HG02981 (cell line): ENCODE measurements around the gene DBF4.
"Not testable (repeated sequence)": the region's sequence is repeated elsewhere in the genome, so short reads cannot be mapped to it uniquely, and the experiment has no call there.

Experiments
- ATAC-seq: cut with Tn5 transposase; IDR thresholded peaks from one replicate; pipeline ENCODE4 v1.9.1; 2021; ENCODE audit warnings: mild to moderate bottlenecking, moderate library complexity; ENCODE audit not compliant: unreplicated experiment

Gene DBF4

DNA sequence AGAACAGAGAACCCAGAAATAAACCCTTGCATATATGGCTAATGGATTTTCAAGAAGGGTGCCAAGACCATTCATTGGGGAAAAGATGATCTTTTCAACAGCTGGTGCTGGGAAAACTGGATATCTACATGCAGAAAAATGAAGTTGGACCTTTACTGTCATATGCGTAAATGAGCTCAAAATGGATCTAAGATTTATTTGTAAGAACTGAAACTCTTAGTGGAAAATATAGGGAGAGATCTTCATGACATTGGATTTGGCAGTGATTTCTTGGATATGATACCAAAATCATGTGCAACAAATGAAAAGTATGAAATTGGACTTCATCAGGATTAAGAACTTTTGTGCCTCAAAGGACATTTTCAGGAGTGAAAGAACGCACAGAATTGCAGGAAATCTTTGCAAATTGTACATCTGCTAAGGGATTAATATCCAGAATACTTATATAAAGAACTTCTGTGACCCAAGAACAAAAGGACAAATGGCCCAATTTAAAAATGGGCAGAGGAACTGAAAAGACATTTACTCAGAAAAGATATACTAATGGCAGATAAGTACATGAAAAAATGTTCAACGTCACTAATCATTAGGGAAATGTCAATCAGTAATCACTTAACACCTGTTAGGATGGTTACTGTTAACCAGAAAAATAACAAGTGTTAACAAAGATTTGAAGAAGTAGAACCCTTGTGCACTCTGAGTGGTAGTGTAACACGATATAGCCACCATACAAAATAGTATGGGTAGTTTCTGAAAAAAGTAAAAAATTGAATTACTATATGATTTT, 6.1 kb downstream of the DBF4 start:
- no peak for ATAC-seq

DNA sequence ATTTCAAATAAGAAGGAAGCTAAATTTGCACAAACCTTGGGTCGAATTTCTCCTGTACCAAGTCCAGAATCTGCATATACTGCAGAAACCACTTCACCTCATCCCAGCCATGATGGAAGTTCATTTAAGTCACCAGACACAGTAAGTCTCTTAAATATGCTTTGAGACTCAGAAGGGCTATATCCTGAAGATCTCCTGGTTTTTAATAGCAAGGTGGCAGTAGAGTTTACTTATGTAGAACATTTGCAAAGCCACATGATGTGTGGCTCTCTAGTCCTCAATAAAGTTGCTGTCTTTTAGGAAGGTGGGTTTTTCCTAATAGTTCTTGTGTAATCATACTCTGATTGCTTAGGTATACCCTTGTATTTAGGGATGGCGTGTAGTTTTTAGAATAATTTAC, 8.7 kb downstream of the DBF4 start:
- no peak for ATAC-seq

DNA sequence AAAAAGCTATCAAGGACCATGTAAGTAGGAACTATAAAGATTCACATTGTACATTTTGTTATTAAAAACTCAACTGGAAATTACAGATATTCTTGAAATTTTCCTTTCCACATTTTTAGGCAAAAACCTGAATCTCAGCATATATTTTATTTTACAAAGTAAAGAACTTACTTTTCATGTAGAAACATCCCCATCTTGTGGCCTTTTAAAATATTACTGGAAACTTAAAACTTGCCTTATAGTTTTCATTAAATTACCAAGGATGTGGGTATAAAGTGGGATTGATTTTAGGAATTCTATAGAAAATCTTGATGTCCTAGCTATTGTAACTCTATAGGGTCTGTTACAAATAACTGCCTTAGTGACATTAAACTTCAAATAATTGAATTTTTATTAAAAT, 10.6 kb downstream of the DBF4 start:
- no peak for ATAC-seq

DNA sequence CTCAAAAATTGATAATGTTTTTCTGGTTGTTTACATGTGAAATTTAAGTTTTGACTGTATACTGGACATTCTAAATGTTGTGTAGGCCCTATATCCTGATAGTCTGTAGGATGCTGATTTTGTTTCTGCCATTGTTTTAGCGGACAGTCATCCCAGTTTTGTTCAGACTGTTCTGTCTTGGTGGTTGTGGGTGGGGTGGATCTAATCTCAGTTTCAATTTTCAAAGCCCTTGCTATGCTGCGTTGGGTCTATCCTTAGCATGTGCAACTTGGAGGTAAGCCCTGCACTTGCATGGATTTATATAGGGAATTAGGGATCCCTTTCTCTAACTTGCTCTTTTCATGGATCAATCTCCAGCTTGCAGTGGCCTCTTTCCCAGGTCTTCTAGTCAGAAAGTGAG, 19.1 kb downstream of the DBF4 start:
- ATAC-seq, result no peak

DNA sequence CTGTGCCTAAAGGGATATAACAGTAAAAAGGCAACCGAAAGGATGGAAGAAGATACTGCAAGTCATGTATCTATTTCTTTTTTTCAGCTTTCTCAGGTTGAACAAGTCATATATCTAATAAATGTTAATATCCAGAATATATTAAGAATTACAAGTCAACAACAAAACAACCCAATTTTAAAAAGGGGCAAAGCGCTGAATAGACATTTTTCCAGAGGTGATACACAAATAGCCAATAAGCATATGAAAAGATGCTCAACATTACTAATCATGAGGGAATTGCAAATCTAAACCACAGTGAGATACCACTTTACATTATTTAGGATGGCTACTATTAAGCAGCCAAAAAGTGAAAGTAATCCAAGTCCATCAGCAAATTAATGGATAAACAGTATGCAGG, 23.0 kb downstream of the DBF4 start:
- ATAC-seq, result no peak

DNA sequence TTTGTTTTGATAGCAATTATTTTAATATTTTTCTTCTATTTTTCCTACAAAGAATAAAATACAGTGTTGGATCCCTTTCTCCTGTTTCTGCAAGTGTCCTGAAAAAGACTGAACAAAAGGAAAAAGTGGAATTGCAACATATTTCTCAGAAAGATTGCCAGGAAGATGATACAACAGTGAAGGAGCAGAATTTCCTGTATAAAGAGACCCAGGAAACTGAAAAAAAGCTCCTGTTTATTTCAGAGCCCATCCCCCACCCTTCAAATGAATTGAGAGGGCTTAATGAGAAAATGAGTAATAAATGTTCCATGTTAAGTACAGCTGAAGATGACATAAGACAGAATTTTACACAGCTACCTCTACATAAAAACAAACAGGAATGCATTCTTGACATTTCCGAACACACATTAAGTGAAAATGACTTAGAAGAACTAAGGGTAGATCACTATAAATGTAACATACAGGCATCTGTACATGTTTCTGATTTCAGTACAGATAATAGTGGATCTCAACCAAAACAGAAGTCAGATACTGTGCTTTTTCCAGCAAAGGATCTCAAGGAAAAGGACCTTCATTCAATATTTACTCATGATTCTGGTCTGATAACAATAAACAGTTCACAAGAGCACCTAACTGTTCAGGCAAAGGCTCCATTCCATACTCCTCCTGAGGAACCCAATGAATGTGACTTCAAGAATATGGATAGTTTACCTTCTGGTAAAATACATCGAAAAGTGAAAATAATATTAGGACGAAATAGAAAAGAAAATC, 31.0 kb downstream of the DBF4 start:
- ATAC-seq, result not testable (repeated sequence)

DNA sequence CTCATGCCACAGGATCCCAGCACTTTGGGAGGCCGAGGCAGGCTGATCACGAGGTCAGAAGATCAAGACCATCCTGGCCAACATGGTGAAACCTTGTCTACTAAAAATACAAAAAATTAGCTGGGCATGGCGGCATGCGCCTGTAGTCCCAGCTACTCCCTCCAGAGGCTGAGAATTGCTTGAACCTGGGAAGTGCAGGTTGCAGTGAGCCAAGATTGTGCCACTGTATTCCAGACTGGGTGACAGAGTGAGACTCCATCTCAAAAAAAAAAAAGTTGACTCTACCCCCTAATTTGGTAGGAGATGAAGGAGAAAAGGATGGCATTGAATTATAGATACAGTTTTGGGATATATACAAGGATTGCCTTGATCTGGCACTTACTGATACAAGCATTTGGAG, 32.5 kb downstream of the DBF4 start:
- ATAC-seq, result not testable (repeated sequence)

DNA sequence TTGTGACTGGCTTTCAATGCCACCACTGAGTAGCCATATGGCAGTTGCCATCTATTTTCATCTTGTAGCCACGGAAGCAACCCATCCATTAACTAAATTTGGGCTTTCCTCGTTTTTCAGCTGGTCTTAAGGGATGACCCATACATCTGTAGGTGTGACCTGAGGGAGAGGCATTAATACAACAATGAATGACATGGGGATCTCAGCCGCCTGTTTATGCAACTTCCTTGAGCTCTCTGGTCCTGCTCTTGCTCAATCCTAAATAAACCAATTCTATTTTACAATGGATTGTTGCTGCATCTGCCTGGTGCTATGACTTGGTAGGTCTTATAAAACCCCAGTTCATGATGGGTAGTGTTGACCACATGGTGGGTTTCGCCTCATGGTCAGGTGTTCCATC, 35.8 kb downstream of the DBF4 start:
- ATAC-seq, result no peak

DNA sequence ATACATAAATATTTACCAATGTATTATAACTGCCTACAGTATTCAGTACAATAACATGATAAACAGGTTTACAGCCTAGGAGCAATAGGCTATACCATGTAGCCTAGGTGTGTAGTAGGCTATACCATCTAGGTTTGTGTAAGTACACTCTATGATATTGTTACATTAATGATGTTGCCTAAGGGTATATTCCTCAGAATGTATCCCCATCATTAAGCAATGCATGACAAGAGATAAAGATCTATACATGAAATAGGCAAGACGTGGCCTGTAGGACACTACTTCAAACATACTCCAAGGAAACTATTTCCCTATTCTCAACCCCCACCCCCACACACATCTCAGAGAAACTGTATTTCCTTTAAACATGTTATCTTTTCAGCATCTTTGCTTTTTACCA, 42.4 kb downstream of the DBF4 start:
- no peak for ATAC-seq

DNA sequence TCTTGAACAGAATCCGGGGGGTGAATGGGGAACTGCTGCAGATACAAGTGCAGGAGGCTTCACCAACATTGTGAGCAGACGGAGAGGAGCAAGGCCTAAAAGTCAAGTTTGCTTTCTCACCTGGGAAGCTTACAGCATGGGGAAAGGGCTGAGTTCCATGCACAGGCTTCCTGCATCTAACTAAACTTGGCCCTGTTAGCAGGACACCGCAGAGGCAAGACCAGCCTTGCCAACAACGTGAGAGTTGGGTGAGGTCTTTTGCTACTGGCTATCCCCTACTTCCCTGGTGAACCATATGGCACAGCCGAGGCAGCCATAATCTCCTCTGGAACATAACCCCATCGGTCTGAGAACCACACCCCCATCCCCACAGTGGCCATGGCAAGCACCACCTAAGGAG, 43.6 kb downstream of the DBF4 start:
- no peak for ATAC-seq

DNA sequence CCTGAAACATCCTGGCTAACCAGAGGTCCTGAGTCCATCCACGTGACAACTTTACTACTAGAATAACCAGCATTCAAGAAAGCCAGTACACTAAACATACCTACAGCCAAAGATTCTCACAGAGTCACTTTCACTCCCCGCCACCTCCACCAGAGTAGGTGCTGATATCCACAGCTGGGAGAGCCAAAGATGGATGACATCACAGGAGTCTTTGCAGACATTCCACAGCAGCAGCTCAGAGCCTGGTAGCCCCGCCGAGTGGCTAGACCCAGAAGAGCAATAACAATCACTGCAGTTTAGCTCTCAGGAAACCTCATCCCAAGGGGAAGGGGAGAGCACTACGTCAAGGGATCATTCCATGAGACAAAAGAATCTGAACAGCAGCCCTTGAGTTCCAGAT, 44.3 kb downstream of the DBF4 start:
- ATAC-seq, result no peak

DNA sequence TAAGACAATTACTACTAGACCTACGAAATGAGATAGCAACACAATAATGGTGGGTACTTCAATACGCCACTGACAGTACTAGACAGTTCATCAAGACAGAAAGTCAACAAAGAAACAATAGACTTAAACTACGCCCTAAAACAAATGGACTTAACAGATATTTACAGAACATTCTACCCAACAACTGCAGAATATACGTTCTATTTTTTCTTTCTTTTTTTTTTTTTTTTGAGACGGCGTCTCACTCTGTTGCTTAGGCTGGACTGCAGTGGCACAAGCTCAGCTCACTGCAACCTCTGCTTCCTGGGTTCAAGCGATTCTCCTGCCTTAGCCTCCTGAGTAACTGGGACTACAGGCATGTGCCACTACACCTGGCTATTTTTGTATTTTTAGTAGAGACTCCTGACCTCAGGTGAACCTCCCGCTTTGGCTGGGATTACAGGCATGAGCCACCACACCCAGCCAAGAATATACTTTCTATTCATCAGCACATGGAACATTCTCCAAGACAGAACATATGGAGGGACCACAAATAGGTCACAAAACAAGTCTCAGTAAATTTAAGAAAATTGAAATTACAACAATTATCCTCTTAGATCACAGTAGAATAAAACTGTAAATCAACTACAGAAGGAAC, 46.6 kb downstream of the DBF4 start:
- not testable (repeated sequence) for ATAC-seq

DNA sequence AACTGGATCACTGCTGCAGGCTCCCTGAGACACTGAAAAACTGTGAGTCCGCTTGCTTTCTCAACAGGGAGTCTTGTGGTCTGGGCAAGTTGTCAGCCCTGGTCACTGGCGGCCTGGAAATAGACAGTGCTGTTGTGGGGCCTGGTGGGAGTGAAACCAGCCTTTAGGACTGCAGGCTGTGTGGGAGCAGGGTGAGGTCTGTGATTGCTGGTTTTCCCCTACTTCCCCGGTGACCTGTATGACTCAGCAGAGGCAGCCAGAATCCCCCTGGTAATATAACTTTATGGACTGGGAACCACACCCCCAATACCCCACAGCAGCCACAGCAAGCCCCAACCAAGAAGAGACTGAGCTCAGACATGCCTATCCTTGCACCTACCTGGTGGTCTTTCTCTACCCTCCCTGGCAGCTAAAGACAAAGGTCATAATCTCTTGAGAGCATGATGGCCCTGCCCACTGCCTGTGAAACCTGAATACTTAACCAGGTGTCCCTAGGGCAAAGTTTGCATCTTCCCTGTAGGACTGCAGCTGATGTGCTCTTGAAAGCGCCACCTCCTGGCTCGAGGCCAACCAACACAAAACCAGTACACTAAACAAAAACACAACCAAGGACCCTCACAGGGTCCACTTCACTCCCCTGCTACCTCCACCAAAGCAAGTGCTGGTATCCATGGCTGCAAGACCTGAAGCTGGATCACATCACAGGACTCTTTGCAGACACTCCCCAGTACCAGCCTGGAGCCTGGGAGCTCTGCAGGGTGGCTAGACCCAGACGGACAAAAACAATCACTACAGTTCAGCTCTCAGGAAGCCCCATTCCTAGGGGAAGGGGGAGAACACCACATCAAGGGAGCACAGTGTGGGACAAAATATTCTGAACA, 50.5 kb downstream of the DBF4 start:
- ATAC-seq, result peak; percentile 98

DNA sequence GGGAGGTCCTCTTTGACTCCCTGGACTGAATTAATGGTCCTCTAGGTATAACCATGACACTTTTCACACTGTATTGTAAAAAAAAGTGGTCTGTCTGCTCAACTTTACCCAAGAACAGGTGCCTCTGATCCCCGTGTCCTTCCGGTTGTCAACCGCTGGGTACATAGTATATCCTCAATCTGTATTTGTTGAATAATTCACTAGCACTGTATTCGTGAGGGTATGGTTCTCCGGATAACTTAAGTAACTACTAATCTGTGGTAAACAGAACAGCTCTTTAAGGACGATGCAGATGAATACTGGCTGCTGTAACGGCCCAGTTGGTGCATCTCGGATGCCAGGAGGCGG, 57.3 kb downstream of the DBF4 start:
- ATAC-seq, result peak; percentile 29

DNA sequence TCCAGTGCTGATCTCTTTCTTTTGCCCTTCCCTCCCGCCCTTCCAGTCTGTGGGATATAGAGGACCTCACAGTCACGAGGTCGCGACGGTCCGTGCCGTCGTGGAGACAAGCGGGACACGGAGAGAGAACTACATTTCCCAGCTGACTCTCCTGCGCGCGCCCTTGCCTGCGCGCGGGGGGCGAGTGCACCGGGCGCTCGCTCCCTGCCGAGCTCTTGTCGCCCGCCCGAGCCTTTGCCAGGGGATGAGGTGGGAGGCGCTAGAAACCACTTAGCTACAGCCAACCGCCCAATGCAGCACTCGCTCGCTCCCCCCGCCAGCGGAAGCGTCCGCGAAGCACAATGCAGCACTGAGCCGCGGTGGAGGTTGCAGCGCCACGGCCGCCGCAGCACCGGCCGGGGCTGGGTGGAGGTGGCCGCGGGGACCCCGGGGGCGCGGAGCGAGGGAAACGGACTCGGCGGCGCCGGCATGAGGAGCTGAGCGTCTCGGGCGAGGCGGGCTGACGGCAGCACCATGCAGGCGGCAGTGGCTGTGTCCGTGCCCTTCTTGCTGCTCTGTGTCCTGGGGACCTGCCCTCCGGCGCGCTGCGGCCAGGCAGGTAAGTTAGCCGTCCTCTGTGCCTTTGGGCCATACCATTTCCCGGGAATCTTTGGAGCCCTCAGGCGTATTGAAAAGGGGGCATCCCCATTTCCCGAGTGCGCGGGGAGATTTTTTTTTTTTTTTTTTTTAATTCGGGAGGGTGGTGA, 57.8 kb downstream of the DBF4 start, which contains the start of gene ADAM22:
ADAM22 (plus strand) TSS at position 299 of the 746 bp plus-strand sequence; CDS start at position 514, 215 bp downstream.
- peak; percentile 96 for ATAC-seq

DNA sequence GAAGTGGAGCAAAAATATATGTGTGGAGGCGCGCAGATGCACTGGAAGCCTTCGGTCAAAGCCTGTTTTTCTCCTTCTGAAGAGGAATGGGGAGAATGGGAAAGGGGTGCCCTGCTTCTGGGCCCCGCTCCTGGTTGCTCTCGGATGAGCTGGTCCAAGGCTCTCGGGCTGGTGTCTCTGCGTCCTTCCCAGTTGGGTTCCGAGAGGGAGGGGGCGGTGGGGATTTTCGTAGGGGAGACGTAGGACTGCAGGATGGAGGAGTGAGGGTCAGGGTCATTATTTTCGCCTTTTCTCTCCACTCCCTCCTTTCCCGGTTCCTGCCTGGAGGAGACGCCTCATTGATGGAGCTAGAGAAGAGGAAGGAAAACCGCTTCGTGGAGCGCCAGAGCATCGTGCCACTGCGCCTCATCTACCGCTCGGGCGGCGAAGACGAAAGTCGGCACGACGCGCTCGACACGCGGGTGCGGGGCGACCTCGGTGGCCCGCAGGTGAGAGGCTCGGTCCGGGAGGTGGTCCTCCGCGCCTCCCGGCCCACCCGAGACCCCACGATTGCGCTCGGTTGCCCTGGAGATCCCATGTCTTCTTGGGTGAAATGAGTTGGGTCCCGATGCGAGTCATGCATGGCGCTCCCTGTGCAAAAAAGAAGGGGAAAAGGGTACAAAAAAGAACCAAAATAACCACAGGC, 58.5 kb downstream of the DBF4 start:
- ATAC-seq, result no peak

DNA sequence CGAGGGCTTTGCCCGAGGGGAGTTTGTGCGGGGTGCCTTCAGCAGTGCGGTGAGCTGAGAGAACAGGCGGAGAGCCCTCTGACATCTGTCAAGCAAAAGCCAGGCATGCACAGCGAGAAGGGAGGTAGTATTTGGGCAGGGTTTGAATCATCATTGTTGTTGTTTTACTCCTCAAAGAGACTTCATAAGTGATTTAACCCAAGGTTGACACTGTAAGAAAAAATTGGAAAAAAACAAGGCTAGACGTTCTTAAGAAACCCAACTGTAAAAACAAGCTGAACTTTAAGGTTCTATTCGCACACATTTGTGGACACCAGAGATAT, 59.1 kb downstream of the DBF4 start:
- no peak for ATAC-seq

DNA sequence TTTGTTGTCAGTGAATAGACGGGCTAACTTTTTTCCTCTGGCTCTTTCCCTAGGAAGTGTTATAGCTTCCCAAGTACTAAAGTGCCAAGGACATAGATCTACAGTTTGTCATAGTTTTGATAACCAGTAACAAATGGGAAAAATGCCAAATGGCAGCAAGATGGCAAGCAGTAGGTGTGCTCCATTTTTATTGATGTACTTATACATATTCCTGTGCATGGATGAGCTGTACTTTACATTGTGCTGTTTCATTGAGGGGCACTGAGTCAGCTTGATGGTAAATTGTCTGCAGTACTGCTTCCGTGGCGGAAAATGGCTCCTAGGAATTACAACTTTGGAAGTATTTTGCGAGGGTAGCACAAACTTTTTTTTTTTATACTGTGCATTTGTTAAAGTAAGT, 64.8 kb downstream of the DBF4 start:
- no peak for ATAC-seq

DNA sequence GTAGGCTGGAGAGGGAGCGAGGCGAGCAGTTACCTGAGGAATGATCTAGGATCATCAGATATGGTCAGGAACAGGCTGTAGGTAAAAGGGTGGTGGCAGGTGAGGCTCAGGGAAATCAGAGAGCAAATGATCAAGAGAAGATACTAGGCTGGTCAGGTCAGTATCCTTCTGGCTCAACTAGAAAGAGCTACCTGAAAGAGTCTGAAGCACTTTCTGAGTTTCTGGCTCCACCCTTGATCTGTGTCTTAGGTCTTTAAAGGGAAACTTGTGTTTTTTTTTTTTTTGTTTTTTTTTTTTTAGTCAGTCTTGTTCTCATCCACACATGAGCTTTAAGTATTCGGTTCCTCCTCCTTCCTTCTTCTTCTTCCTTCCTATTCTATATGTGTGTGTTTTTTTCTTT, 68.3 kb downstream of the DBF4 start:
- ATAC-seq, result no peak

DNA sequence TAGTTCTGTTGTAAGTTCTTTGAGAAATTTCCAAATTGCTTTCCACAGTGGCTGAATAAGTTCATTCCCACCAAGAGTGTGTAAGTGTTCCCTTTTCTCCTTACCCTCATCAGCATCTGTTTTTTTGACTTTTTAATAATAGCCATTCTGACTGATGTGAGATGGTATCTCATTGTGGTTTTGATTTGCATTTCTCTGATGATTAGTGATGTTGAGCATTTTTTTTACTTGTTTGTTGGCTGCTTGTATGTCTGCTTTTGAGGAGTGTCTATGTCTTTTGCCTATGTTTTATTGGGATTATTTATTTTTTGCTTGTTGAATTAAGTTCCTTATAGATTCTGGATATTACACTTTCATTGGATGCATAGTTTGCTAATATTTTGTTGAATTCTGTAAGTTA, 69.6 kb downstream of the DBF4 start:
- ATAC-seq, result not testable (repeated sequence)
